ENCODE measurements around the gene PARL.

Gene PARL

GRCh38 chr3:183884427-183885296 lies at the start of gene PARL:
Gene PARL, minus strand, starts transcription at chr3:183884880. Its CDS starts 34 bp downstream, at chr3:183884846.
- DNase-seq, result peak; percentile 86

DNA sequence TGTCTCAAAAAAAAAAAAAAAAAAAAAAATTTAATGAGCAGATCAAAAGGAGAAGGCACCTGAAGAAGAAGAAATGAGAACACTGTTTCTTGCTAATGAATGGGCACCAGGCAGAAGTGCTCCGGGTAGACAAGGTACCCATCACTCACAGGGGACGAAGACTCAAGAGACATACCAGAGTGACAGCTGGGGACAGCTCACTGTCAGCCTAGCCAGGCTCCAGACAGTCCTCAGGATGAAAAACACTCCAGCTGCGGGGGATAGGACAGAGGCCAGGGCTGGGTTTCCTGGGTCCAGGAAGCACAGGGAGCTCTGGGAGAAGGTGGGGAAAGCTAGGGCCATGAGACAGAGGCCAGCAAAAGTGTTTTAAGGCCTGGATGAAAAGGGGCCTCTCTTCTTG lies 48.5 kb upstream of the PARL start:
- no peak for DNase-seq

GRCh38 chr3:183931881-183932280 lies 47.2 kb upstream of the PARL start:
- no peak for DNase-seq

GRCh38 chr3:183930086-183930485 lies 45.4 kb upstream of the PARL start:
- DNase-seq, result no peak

- DNase-seq, result no peak
Measured at GRCh38 chr3:183927059-183927458, 42.4 kb upstream of the PARL start.

GRCh38 chr3:183924956-183925355 lies 40.3 kb upstream of the PARL start:
- DNase-seq, result peak; percentile 60

DNA sequence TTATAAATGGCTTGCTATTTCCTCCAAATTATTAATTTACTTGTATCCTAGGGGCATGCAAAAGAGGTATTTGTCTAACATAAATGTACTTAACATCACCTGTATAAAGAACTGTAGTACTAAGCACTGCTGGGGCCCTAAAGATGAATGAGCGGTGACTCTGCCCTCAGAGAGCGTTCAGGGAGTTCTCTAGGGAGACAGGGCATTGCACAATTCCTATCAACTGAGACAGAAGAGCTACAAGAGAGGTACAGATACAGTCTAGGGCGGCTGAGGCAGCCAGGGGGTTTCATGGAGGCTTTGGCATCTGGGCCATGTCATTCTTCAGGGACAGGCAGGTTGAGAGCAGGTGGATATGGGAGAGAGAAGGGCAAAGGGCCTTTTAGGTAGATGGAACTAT lies 39.9 kb upstream of the PARL start:
- no peak for DNase-seq

DNA sequence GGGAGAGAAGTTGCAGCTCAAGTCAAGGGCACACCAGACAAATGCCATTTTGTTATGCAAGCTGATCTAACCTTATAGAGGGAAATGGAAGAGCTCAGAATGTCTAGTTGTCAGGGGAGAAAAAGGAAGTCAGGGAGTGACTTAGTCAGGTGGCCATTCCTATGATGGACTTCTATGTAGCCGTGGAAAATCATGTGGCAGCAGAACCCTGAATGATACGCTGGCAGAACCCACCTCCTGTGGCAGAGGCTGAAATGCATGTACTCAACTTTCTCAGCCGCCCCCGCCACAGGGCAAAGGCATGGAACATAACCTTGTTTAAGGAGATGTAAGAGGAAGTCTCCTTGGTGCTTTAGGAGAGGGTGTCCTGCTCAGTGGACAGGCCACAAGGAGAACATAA lies 37.7 kb upstream of the PARL start:
- no peak for DNase-seq

DNA sequence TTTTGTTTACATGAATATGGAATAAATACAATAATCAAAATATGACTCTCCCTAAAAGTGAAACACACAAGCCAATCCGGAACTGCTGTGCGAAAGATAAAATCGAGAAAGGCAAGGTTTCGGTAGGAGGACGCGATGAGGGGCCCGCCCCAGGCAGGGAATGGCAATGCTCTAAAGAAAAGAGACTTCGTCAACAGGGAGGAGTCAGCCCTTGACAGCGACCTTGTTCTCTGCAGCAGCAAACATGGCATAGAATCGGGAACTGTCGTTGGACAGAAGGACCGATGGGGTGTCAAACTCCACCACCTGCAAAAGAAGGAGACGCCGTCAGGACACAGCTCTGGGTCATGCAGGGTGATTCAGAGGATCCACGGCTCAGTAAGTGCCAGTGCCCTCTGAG lies 36.4 kb upstream of the PARL start:
- DNase-seq, result no peak

DNA sequence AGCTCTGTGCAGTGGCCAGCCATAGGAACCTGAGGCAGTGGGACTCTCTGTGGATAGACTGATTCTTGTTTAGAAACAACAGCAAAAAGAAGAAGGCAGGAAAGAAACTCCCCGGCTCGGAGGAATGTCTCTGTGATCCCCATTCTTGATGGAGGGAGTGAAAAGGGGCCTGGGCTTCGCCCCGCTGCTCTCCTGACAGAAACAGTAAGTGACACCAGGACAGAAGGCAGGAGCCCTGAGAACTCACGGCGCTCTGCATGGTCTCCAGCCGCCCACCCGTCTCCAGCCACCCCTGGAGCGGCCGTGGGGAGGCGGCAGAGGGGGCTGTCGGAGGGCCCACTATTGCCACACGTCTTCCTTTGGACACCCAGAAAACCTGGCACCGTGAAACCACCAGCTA lies 35.7 kb upstream of the PARL start:
- DNase-seq, result no peak

- no peak for DNase-seq
Measured at GRCh38 chr3:183918178-183918577, 33.5 kb upstream of the PARL start.

DNA sequence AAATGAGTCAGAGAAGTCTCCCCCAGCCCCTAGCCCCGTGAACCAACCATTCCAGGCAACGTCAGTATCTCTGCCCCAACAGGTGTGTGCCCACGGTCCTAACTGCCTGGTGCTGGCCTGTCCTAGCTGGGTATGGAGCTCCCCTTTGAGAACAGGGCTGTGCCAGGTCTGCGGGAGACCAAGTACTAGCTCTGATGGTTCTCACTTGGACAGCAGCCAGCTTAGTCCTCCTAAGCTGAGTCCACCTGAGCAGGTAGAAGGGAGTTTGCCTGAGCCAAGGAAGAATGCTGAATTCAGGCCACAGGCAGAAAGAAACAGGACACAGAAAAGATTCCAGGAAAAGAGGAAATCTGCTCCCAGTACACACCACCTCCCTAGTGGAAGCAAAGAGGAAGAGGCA lies 33.1 kb upstream of the PARL start:
- DNase-seq, result no peak

- no peak for DNase-seq
Measured at GRCh38 chr3:183914856-183915255, 30.2 kb upstream of the PARL start.

GRCh38 chr3:183913580-183913920 lies 28.9 kb upstream of the PARL start:
- DNase-seq, result no peak

- DNase-seq, result no peak
Measured at GRCh38 chr3:183912895-183913579, 28.4 kb upstream of the PARL start.

DNA sequence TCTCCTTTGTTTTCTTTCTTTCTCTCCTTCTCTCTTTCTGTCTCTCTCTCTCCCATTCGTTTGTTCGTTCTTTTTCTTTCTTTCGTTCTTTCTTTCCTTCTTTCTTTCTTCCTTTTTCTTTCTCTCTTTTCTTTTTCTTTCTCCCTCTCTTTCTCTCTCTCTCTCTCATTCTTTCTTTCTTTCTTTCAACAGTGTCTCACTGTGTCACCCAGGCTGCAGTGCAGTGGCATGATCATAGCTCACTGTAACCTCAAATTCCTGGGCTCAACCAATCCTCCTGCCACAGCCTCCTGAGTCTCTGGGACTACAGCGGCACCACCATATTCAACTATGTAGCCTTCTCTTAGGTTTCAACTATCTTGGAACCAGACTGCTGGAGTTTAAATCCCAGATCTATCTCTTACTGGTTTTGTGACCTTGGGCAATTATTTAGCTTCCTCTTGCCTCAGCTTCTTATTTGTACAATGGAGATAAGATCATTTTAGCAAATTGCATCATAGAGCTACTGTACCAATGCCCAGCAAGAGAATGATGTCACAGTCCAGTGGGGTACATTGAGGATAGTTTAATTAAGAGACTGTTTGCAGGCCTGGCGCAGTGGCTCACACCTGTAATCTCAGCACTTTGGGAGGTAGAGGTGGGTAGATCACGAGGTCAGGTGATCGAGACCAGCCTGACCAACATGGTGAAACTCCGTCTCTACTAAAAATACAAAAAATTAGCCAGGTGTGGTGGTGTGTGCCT lies 27.3 kb upstream of the PARL start:
- no peak for DNase-seq

GRCh38 chr3:183911087-183911486 lies 26.4 kb upstream of the PARL start:
- DNase-seq, result no peak

- DNase-seq, result no peak
Measured at GRCh38 chr3:183909030-183909600, 24.4 kb upstream of the PARL start.

DNA sequence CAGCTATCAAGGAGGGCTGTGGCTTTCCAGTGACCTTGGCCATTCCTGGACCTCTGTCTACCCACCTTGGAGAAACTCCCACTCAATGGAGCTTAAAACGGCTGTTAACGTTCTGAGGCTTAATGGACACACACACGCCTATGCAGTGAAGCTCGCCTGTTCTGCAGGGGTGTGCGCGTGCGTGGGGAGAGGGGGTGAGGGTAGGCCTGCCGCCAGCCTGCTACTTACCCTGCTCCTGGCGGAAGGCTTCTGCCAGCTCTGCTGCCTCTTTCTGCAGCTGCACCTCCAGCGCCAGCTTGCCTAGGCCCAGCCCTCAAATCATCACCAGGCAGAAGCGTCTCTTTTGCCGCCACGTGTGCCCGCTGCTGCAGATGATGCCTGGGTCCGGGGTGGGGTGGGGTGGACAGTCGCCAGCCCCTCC lies 23.2 kb upstream of the PARL start:
- DNase-seq, result no peak

- DNase-seq, result no peak
Measured at GRCh38 chr3:183907176-183907575, 22.5 kb upstream of the PARL start.

GRCh38 chr3:183906234-183906921 lies 21.7 kb upstream of the PARL start:
- no peak for DNase-seq

GRCh38 chr3:183904833-183905780 lies 20.4 kb upstream of the PARL start:
- no peak for DNase-seq

Data from fibroblast of skin of right quadriceps (primary cell).